ENCODE measurements around the gene CDK5RAP3. TPM values are rescaled to one million over a fixed set of nuclear protein-coding genes. Genes with fewer than 3 reads are reported as not detected.

The CDK5RAP3 gene
- total and polyA plus RNA-seq, 2 experiments from 2014 or later = 92.6 to 106 TPM

DNA sequence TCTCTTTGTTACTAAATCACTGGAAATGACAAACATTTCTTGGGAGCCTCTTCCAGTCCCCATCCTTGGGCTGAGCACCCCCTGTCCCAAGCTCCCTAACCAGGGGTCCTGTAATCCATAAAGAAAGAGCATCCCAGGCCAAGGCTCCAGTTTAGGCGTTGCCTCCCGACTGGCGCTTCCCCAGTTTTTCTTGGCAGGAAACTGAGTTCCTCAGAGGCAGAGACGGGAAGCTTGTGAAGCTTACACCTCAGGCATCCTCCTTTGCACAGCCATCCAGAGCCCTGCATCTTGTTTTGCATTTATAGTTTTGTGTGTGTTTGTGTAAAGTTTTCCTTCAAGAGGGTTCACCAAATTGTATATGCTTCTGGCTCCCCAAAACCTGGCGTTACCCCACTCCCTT, 59.6 kb downstream of the CDK5RAP3 start (continued):
- TF ChIP-seq, protein P1, sequence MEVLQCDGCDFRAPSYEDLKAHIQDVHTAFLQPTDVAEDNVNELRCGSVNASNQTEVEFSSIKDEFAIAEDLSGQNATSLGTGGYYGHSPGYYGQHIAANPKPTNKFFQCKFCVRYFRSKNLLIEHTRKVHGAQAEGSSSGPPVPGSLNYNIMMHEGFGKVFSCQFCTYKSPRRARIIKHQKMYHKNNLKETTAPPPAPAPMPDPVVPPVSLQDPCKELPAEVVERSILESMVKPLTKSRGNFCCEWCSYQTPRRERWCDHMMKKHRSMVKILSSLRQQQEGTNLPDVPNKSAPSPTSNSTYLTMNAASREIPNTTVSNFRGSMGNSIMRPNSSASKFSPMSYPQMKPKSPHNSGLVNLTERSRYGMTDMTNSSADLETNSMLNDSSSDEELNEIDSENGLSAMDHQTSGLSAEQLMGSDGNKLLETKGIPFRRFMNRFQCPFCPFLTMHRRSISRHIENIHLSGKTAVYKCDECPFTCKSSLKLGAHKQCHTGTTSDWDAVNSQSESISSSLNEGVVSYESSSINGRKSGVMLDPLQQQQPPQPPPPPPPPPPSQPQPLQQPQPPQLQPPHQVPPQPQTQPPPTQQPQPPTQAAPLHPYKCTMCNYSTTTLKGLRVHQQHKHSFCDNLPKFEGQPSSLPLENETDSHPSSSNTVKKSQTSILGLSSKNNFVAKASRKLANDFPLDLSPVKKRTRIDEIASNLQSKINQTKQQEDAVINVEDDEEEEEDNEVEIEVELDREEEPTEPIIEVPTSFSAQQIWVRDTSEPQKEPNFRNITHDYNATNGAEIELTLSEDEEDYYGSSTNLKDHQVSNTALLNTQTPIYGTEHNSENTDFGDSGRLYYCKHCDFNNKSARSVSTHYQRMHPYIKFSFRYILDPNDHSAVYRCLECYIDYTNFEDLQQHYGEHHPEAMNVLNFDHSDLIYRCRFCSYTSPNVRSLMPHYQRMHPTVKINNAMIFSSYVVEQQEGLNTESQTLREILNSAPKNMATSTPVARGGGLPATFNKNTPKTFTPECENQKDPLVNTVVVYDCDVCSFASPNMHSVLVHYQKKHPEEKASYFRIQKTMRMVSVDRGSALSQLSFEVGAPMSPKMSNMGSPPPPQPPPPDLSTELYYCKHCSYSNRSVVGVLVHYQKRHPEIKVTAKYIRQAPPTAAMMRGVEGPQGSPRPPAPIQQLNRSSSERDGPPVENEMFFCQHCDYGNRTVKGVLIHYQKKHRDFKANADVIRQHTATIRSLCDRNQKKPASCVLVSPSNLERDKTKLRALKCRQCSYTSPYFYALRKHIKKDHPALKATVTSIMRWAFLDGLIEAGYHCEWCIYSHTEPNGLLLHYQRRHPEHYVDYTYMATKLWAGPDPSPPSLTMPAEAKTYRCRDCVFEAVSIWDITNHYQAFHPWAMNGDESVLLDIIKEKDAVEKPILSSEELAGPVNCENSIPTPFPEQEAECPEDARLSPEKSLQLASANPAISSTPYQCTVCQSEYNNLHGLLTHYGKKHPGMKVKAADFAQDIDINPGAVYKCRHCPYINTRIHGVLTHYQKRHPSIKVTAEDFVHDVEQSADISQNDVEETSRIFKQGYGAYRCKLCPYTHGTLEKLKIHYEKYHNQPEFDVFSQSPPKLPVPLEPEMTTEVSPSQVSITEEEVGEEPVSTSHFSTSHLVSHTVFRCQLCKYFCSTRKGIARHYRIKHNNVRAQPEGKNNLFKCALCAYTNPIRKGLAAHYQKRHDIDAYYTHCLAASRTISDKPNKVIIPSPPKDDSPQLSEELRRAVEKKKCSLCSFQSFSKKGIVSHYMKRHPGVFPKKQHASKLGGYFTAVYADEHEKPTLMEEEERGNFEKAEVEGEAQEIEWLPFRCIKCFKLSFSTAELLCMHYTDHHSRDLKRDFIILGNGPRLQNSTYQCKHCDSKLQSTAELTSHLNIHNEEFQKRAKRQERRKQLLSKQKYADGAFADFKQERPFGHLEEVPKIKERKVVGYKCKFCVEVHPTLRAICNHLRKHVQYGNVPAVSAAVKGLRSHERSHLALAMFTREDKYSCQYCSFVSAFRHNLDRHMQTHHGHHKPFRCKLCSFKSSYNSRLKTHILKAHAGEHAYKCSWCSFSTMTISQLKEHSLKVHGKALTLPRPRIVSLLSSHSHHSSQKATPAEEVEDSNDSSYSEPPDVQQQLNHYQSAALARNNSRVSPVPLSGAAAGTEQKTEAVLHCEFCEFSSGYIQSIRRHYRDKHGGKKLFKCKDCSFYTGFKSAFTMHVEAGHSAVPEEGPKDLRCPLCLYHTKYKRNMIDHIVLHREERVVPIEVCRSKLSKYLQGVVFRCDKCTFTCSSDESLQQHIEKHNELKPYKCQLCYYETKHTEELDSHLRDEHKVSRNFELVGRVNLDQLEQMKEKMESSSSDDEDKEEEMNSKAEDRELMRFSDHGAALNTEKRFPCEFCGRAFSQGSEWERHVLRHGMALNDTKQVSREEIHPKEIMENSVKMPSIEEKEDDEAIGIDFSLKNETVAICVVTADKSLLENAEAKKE (CRISPR knock-in tag; IDR thresholded peaks at IDR 0.05) = no peak

Other genes with a start within 250 kb of the CDK5RAP3 start
- not detected in 2 replicates for gene TBX21, start 237.9 kb upstream of the CDK5RAP3 start, total RNA-seq (2014; rRNA removed; shearing (Covaris generic))
- not detected in 2 replicates for gene TBX21, start 237.9 kb upstream of the CDK5RAP3 start, polyA plus RNA-seq (2016; fragmentation: Nextera tagmentation; extraction: Ambion mirVana)
- gene OSBPL7, start 149.3 kb upstream of the CDK5RAP3 start, total RNA-seq (2014; rRNA removed; shearing (Covaris generic)) = 8.1 and 9.8 TPM in 2 replicates
- gene OSBPL7, start 149.3 kb upstream of the CDK5RAP3 start, polyA plus RNA-seq (2016; fragmentation: Nextera tagmentation; extraction: Ambion mirVana) = 3.4 and 3.7 TPM in 2 replicates
- 74.7 and 75.8 TPM in 2 replicates for gene MRPL10, start 139.6 kb upstream of the CDK5RAP3 start, total RNA-seq (2014; rRNA removed; shearing (Covaris generic))
- 50.2 and 53.5 TPM in 2 replicates for gene MRPL10, start 139.6 kb upstream of the CDK5RAP3 start, polyA plus RNA-seq (2016; fragmentation: Nextera tagmentation; extraction: Ambion mirVana)
- 0.35 TPM in 1 of 2 replicates, not detected in the other for gene LRRC46, start 139.4 kb upstream of the CDK5RAP3 start, total RNA-seq (2014; rRNA removed; shearing (Covaris generic))
- 0.14 and 0.18 TPM in 2 replicates for gene LRRC46, start 139.4 kb upstream of the CDK5RAP3 start, polyA plus RNA-seq (2016; fragmentation: Nextera tagmentation; extraction: Ambion mirVana)
- gene SCRN2, start 129.8 kb upstream of the CDK5RAP3 start, total RNA-seq (2014; rRNA removed; shearing (Covaris generic)) = 39.1 and 40.6 TPM in 2 replicates
- 44.0 and 45.5 TPM in 2 replicates for gene SCRN2, start 129.8 kb upstream of the CDK5RAP3 start, polyA plus RNA-seq (2016; fragmentation: Nextera tagmentation; extraction: Ambion mirVana)
- 0.82 and 1.0 TPM in 2 replicates for gene SP6, start 120.0 kb upstream of the CDK5RAP3 start, total RNA-seq (2014; rRNA removed; shearing (Covaris generic))
- 0.13 and 0.23 TPM in 2 replicates for gene SP6, start 120.0 kb upstream of the CDK5RAP3 start, polyA plus RNA-seq (2016; fragmentation: Nextera tagmentation; extraction: Ambion mirVana)
- 6.0 and 7.6 TPM in 2 replicates for gene SP2, start 74.9 kb upstream of the CDK5RAP3 start, total RNA-seq (2014; rRNA removed; shearing (Covaris generic))
- gene SP2, start 74.9 kb upstream of the CDK5RAP3 start, polyA plus RNA-seq (2016; fragmentation: Nextera tagmentation; extraction: Ambion mirVana) = 10.8 and 12.9 TPM in 2 replicates
- 12.7 and 21.8 TPM in 2 replicates for gene PNPO, start 29.5 kb upstream of the CDK5RAP3 start, total RNA-seq (2014; rRNA removed; shearing (Covaris generic))
- 3.9 and 5.0 TPM in 2 replicates for gene PNPO, start 29.5 kb upstream of the CDK5RAP3 start, polyA plus RNA-seq (2016; fragmentation: Nextera tagmentation; extraction: Ambion mirVana)
- not detected in 2 replicates for gene PRR15L, start 13.2 kb upstream of the CDK5RAP3 start, total RNA-seq (2014; rRNA removed; shearing (Covaris generic))
- gene PRR15L, start 13.2 kb upstream of the CDK5RAP3 start, polyA plus RNA-seq (2016; fragmentation: Nextera tagmentation; extraction: Ambion mirVana) = 0.57 and 0.66 TPM in 2 replicates
- not detected in 2 replicates for gene COPZ2, start 66.7 kb downstream of the CDK5RAP3 start, total RNA-seq (2014; rRNA removed; shearing (Covaris generic))
- gene COPZ2, start 66.7 kb downstream of the CDK5RAP3 start, polyA plus RNA-seq (2016; fragmentation: Nextera tagmentation; extraction: Ambion mirVana) = not detected in 2 replicates
- gene NFE2L1, start 77.2 kb downstream of the CDK5RAP3 start, total RNA-seq (2014; rRNA removed; shearing (Covaris generic)) = 138 and 157 TPM in 2 replicates
- gene NFE2L1, start 77.2 kb downstream of the CDK5RAP3 start, polyA plus RNA-seq (2016; fragmentation: Nextera tagmentation; extraction: Ambion mirVana) = 39.9 and 49.9 TPM in 2 replicates
- 113 and 127 TPM in 2 replicates for gene CBX1, start 130.4 kb downstream of the CDK5RAP3 start, total RNA-seq (2014; rRNA removed; shearing (Covaris generic))
- gene CBX1, start 130.4 kb downstream of the CDK5RAP3 start, polyA plus RNA-seq (2016; fragmentation: Nextera tagmentation; extraction: Ambion mirVana) = 223 and 243 TPM in 2 replicates
- 13.7 and 16.3 TPM in 2 replicates for gene SNX11, start 136.7 kb downstream of the CDK5RAP3 start, total RNA-seq (2014; rRNA removed; shearing (Covaris generic))
- gene SNX11, start 136.7 kb downstream of the CDK5RAP3 start, polyA plus RNA-seq (2016; fragmentation: Nextera tagmentation; extraction: Ambion mirVana) = 7.9 and 8.0 TPM in 2 replicates